Fibroblast of lung (primary cell): ENCODE data around the gene HOXA7.

Experiments used
- CTCF ChIP-seq, 2 donors: IDR thresholded peaks in 1 of 2; conservative IDR thresholded peaks in 1 of 2; 1 replicate in 1 of 2; 2 replicates in 1 of 2; pipeline ENCODE4 v1.5.1; 2011 to 2012; ENCODE audit warnings: low read length in 2 of 2, control low read depth in 1 of 2, inconsistent platforms in 1 of 2, low read depth in 1 of 2, mild to moderate bottlenecking in 1 of 2
- EZH2 ChIP-seq: IDR thresholded peaks from 2 replicates; pipeline ENCODE4 v1.5.1; 2012; ENCODE audit warnings: low read length, control low read depth, mild to moderate bottlenecking; ENCODE audit errors: missing control alignments

GRCh38 chr7:27142580-27143022 lies 13.9 kb downstream of the HOXA7 start:
- no peak for TF ChIP-seq CTCF (conservative IDR thresholded peaks at IDR 0.05 in 1 of 2, IDR thresholded peaks at IDR 0.05 in 1 of 2; ENCODE audit: low read depth in 1 of 2, low read length in 2 of 2)
- TF ChIP-seq EZH2: no peak
